GM10266 (cell line): ENCODE measurements around the gene TTC6.
"Not testable (repeated sequence)": the region's sequence is repeated elsewhere in the genome, so short reads cannot be mapped to it uniquely, and the experiment has no call there.

Experiments used
- DNase-seq: peaks from one replicate; pipeline ENCODE4 v3.0.0; 2012; ENCODE audit errors: extremely low spot score
- CTCF ChIP-seq: IDR thresholded peaks from 2 replicates; pipeline ENCODE4 v1.5.1; 2012; ENCODE audit warnings: mild to moderate bottlenecking, low read depth; ENCODE audit not compliant: control insufficient read depth, insufficient read depth; ENCODE audit errors: missing control alignments

Gene TTC6

GRCh38 chr14:37594971-37595808, at the start of gene TTC6, which contains the start of gene FOXA1:
TSS of gene TTC6 (plus strand) at chr14:37595629. CDS start at chr14:37622065, 26,436 bp downstream.
TSS of gene FOXA1 (minus strand) at chr14:37595249. CDS start at chr14:37594972, 277 bp downstream.
- peak; percentile 51 for DNase-seq

GRCh38 chr14:37546621-37547447, 48.6 kb upstream of the TTC6 start:
- TF ChIP-seq CTCF, result no peak
- DNase-seq, result no peak

More at GRCh38 chr14:37594971-37595808, at the start of gene TTC6, which contains the start of gene FOXA1:
- no peak for TF ChIP-seq CTCF

GRCh38 chr14:37550511-37550910, 44.9 kb upstream of the TTC6 start:
- no peak for TF ChIP-seq CTCF
- no peak for DNase-seq

- TF ChIP-seq CTCF, result no peak
- DNase-seq, result no peak
These were observed 44.3 kb upstream of the TTC6 start for GRCh38 chr14:37551119-37551518.

- no peak for DNase-seq
- TF ChIP-seq CTCF, result no peak
These were observed 41.4 kb upstream of the TTC6 start for GRCh38 chr14:37553935-37554550.

GRCh38 chr14:37555596-37555995, 39.8 kb upstream of the TTC6 start:
- not testable (repeated sequence) for DNase-seq

- DNase-seq, result no peak
- no peak for TF ChIP-seq CTCF
These were observed 36.7 kb upstream of the TTC6 start for GRCh38 chr14:37558740-37559139.
